Hepatocyte (in vitro differentiated cells): Measurements from ENCODE around the gene B4GALT3. TPM values are rescaled to one million over a fixed set of nuclear protein-coding genes. Genes with fewer than 3 reads are reported as not detected.
"Not testable (repeated sequence)": the region's sequence is repeated elsewhere in the genome, so short reads cannot be mapped to it uniquely, and the experiment has no call there.

Experiments
- DNase-seq: peaks from one replicate; pipeline ENCODE4 v3.0.0-alpha.2; 2016; ENCODE audit warnings: low spot score
- H2AFZ ChIP-seq: fragments of 200-600 bp; sonication (generic); 2 replicates; pipeline ENCODE4 v1.6.0; 2016; ENCODE audit warnings: antibody characterized with exemption, mild to moderate bottlenecking
- H3K27ac ChIP-seq: fragments of 200-600 bp; sonication (generic); 2 replicates; pipeline ENCODE4 v1.5.1; 2016; ENCODE audit warnings: mild to moderate bottlenecking
- H3K27me3 ChIP-seq: fragments of 200-600 bp; sonication (generic); 2 replicates; pipeline ENCODE4 v1.6.1; 2016
- H3K36me3 ChIP-seq: fragments of 200-600 bp; sonication (generic); replicated peaks from 2 replicates; pipeline ENCODE4 v1.5.1; 2016; ENCODE audit warnings: low read depth; ENCODE audit not compliant: insufficient read depth
- H3K4me1 ChIP-seq: fragments of 200-600 bp; sonication (generic); 2 replicates; pipeline ENCODE4 v1.5.1; 2016; ENCODE audit warnings: mild to moderate bottlenecking, moderate library complexity; ENCODE audit not compliant: insufficient read depth
- H3K4me2 ChIP-seq: fragments of 200-600 bp; sonication (generic); 2 replicates; pipeline ENCODE4 v1.6.0; 2016
- H3K4me3 ChIP-seq: fragments of 200-600 bp; sonication (generic); 2 replicates; pipeline ENCODE4 v1.5.1; 2016; ENCODE audit warnings: mild to moderate bottlenecking
- H3K79me2 ChIP-seq: fragments of 200-600 bp; sonication (generic); 2 replicates; pipeline ENCODE4 v1.6.0; 2017; ENCODE audit warnings: mild to moderate bottlenecking
- H3K9me2 ChIP-seq: fragments of 200-600 bp; sonication (generic); replicated peaks from 2 replicates; pipeline ENCODE4 v1.6.0; 2017; ENCODE audit warnings: mild to moderate bottlenecking; ENCODE audit not compliant: insufficient read depth
- H3K9me3 ChIP-seq: fragments of 200-600 bp; sonication (generic); 2 replicates; pipeline ENCODE4 v1.5.1; 2016; ENCODE audit warnings: low read depth, mild to moderate bottlenecking
- H4K20me1 ChIP-seq: fragments of 200-600 bp; sonication (generic); 2 replicates; pipeline ENCODE4 v1.6.0; 2016; ENCODE audit warnings: mild to moderate bottlenecking; ENCODE audit not compliant: insufficient read depth, poor library complexity, severe bottlenecking
- EZH2 ChIP-seq: fragments of 200-600 bp; sonication (generic); IDR thresholded peaks from 2 replicates; pipeline ENCODE4 v1.6.1; 2016; ENCODE audit warnings: antibody characterized with exemption, mild to moderate bottlenecking, borderline replicate concordance
- EZH2phosphoT487 ChIP-seq: fragments of 200-600 bp; sonication (generic); IDR thresholded peaks from one replicate; pipeline ENCODE4 v1.6.1; 2018; ENCODE audit warnings: antibody characterized with exemption, mild to moderate bottlenecking, low read depth, moderate library complexity; ENCODE audit not compliant: unreplicated experiment, severe bottlenecking
- WGBS: methylation state at CpG from one replicate; pipeline ENCODE4 v1.1.6; 2016; ENCODE audit warnings: low lambda C conversion rate; ENCODE audit errors: missing lambda C conversion rate; 5-methylcytosine and 5-hydroxymethylcytosine counted together
- polyA plus RNA-seq: library from polyadenylated mRNA; unstranded; fragments of >200 nt; fragmentation: Nextera tagmentation; extraction: Ambion mirVana; gene quantifications from 2 replicates; pipeline ENCODE4 v1.2.1, GENCODE V29; 2016
- total RNA-seq: library from RNA; depleted of rRNA; stranded (reverse); fragments of >200 nt; gene quantifications from 2 replicates; pipeline ENCODE4 v1.2.3, GENCODE V29; 2014
- TF ChIP-seq, protein P1 (sequence below): fragments of 200-600 bp; sonication (generic); IDR thresholded peaks from 2 replicates; pipeline ENCODE4 v1.5.1; 2016; ENCODE audit warnings: antibody characterized with exemption, mild to moderate bottlenecking; ENCODE audit not compliant: poor library complexity

Gene B4GALT3
- total and polyA plus RNA-seq, 2 experiments from 2014 or later, result 32.2 to 56.9 TPM

DNA sequence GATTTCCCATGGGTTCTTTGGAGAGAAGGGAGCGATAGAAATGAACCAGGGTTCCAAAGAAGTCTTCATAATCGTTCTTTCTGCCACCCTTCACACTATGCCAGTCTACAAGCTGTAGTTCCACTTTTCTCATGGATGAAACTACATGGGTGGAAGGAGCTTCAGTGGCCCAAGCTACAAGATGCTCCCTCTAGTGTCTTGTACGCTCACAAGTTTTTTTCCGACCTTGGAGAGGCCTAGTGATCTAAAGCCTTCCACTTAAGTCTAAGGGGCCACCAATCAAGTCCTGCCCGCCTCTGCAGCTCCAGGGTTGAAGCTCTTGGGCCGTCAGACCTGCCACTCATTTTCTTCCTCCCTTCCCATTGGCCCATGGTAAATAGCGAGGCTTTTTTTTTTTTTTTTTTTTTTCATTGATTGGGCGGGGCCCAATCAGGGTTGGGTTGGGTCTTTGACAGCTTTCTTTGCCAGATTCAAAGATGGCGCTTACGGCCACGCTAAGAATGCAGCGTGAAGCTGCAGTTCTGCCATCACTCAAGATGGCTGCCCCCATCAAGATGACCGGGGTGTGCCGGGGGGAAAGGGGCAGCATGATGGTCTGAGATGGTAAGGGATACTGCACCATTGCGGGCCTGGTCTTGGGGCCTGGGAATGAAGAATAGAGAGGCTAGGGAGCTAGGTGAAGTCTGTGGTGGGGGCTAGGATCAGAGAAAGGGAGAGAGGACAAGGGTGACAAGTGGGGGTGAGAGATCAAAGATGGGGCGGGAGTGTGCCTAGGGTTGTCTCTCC lies 48.4 kb upstream of the B4GALT3 start, which contains the start of gene TOMM40L:
TSS of gene TOMM40L (plus strand) at position 527 of the 786 bp plus-strand sequence. CDS start 430 bp downstream, outside the sequence.
- peaks cover 10% of the 10 kb centered on the region for H3K4me1 ChIP-seq
- 11% methylated on average over 16 of the region's 16 CpGs for WGBS

DNA sequence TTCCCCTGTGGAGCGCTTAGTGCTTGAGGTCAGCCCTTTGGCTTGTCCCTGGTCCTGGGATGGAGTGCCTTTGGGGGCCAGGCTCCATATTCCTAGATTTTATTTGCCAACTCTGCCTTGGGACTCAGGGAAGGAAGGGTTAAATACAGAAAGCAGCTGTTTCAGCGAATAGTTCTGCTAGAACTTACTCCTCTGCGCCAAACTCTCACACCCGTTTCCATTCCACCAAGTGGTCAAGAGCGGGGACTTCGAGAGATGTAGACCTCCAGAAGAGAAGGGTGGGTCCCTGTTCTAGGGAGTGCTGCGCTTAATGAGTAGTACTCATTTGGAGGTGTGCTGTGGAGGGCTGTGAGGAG lies 47.8 kb upstream of the B4GALT3 start:
- H2AFZ ChIP-seq, result no peak overlapping the region
- H3K27ac ChIP-seq, result peak overlapping the region; percentile 86
- TF ChIP-seq EZH2phosphoT487 (no peak), EZH2 (no peak)
- TF ChIP-seq, protein P1, sequence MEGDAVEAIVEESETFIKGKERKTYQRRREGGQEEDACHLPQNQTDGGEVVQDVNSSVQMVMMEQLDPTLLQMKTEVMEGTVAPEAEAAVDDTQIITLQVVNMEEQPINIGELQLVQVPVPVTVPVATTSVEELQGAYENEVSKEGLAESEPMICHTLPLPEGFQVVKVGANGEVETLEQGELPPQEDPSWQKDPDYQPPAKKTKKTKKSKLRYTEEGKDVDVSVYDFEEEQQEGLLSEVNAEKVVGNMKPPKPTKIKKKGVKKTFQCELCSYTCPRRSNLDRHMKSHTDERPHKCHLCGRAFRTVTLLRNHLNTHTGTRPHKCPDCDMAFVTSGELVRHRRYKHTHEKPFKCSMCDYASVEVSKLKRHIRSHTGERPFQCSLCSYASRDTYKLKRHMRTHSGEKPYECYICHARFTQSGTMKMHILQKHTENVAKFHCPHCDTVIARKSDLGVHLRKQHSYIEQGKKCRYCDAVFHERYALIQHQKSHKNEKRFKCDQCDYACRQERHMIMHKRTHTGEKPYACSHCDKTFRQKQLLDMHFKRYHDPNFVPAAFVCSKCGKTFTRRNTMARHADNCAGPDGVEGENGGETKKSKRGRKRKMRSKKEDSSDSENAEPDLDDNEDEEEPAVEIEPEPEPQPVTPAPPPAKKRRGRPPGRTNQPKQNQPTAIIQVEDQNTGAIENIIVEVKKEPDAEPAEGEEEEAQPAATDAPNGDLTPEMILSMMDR, result no peak
- H4K20me1 ChIP-seq, result no peaks in the 10 kb centered on the region
- 73% methylated on average over 7 of the region's 7 CpGs for WGBS
- H3K4me1 ChIP-seq, result peaks cover 10% of the 10 kb centered on the region
- no peak for DNase-seq
- no peaks in the 10 kb centered on the region for H3K36me3 ChIP-seq
- peaks cover 4% of the 10 kb centered on the region for H3K79me2 ChIP-seq
- no peak overlapping the region for H3K4me3 ChIP-seq
- H3K9me3 ChIP-seq, result no peaks in the 10 kb centered on the region
- H3K4me2 ChIP-seq, result peak overlapping the region; percentile 19
- no peaks in the 10 kb centered on the region for H3K27me3 ChIP-seq
- H3K9me2 ChIP-seq, result no peaks in the 10 kb centered on the region

More for the DNA sequence above, 48.4 kb upstream of the B4GALT3 start, which contains the start of gene TOMM40L:
- Histone ChIP-seq H3K4me3 (peak within 1 kb of the TSS; percentile 50), H3K4me2 (peak within 1 kb of the TSS; percentile 79), H3K27ac (peak within 1 kb of the TSS; percentile 86), H2AFZ (peak within 1 kb of the TSS; percentile 58), H3K9me2 (no peaks in the 10 kb centered on the region), H3K36me3 (no peaks in the 10 kb centered on the region), H3K79me2 (peaks cover 4% of the 10 kb centered on the region), H3K9me3 (no peaks in the 10 kb centered on the region), H4K20me1 (no peaks in the 10 kb centered on the region), H3K27me3 (no peaks in the 10 kb centered on the region)
- DNase-seq, result peak; percentile 96
- TF ChIP-seq EZH2, result no peak
- no peak for TF ChIP-seq EZH2phosphoT487
- TF ChIP-seq, protein P1, result peak; percentile 55

DNA sequence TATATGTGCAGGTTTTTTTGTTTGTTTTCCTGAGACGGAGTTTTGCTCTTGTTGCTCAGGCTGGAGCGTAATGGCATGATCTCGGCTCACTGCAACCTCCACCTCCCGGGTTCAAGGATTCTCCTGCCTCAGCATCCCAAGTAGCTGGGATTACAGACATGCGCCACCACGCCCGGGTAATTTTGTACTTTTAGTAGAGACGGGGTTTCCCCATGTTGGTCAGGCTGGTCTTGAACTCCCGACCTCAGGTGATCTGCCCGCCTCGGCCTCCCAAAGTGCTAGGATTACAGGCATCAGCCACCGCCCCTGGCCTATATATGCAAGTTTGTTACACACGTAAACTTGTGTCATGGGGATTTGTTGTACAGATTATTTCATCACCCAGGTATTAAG lies 47.4 kb upstream of the B4GALT3 start:
- Histone ChIP-seq H3K4me2 (peak overlapping the region; percentile 19), H3K27ac (peak overlapping the region; percentile 86)
- H4K20me1 ChIP-seq, H3K4me1 ChIP-seq, H3K4me3 ChIP-seq, H3K79me2 ChIP-seq, H3K9me2 ChIP-seq, H3K9me3 ChIP-seq, DNase-seq, H3K27me3 ChIP-seq, H2AFZ ChIP-seq, H3K36me3 ChIP-seq: not testable (repeated sequence)
- 62% methylated on average over 13 of the region's 13 CpGs for WGBS
